AML-193 (cell line): ENCODE results near the gene PITPNC1.
"Not testable (repeated sequence)": the region's sequence is repeated elsewhere in the genome, so short reads cannot be mapped to it uniquely, and the experiment has no call there.

ENCODE experiments used
- DNase-seq, 2 experiments: peaks; one replicate each; lab custom pipeline; 2025; lab: John Stamatoyannopoulos, UW

Gene PITPNC1

DNA sequence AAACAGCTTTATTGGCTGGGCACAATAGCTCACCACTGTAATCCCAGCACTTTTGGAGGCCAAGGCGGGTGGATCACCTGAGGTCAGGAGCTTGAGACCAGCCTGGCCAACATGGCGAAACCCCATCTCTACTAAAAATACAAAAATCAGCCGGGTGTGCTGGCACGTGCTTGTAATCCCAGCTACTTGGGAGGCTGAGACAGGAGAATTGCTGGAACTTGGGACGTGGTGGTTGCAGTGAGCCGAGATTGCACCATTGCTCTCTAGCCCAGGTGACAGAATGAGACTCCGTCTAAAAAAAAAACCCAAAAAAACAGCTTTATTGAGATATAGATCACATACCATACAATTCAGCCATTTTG, 274.1 kb downstream of the PITPNC1 start:
- not testable (repeated sequence) for DNase-seq

- no peak for DNase-seq
These were observed 275.4 kb downstream of the PITPNC1 start for GRCh38 chr17:67652433-67652832.

DNA sequence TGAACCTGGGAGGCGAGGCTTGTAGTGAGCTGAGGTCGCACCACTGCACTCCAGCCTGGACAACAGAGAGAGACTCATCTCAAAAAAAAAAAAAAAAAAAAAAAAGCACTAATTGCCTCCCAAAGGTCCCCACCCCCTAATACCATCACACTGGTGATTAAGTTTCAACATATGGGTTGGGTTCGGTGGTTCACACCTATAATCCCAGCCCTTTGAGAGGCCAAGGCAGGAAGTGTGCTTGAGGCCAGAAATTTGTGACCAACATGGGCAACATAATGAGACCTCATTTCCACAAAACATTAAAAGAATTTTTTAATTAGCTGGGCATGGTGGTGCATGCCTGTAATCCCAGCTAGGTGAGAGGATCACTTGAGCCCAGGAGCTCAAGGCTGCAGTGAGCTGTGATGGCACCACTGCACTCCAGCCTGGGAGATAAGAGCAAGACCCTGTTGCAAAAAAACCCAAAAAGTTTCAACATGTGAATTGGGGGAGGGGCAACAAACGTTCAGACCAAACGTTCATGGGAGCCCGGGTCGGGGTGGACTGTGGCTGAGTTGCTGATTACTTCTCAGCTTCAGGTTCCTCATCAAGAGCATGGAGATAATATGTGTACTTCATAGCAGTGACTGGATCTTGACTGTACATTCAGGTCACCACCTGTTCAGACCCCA, 278.5 kb downstream of the PITPNC1 start:
- DNase-seq, result no peak

- no peak for DNase-seq
These were observed 279.6 kb downstream of the PITPNC1 start for GRCh38 chr17:67656494-67657203.

- no peak for DNase-seq
These were observed 280.5 kb downstream of the PITPNC1 start for GRCh38 chr17:67657596-67657995.

- no peak for DNase-seq
These were observed 281.2 kb downstream of the PITPNC1 start for GRCh38 chr17:67658265-67658664.

DNA sequence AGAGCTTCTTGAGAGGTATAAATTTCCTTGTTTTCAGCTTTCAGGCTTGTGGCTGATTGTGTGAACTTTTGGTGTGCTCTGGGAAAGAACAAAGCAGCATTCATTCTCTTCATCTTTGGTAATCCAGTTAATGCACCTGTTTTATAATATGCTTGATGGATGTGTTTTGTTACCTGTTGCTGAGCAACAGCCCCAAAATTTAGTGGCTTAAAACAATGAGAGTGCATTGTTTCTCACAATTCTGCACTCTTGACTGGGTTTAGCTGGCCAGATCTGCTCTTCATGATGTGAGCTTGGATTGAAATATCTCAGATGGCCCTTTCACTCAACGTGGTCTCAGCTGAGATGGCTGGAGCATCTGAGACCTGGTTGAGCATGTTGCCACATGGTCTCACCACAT, 281.9 kb downstream of the PITPNC1 start:
- DNase-seq, result no peak

- no peak for DNase-seq
These were observed 285.6 kb downstream of the PITPNC1 start for GRCh38 chr17:67662712-67663111.

DNA sequence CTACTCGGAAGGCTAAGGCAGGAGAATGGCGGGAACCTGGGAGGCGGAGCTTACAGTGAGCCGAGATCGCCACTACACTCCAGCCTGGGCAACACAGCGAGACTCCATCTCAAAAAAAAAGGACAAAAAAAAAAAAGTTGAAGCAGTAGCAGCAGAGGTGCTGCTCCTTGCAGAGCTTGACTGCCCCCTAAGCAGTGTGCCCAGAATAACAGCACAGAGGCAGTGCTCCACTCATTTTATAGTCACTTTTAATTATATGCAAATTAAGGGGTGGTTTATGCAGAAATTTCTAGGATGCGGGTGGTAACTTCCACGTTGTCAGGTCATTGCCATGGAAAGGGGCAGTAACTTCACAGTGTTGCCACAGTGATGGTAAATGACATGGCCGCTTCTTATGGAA, 286.4 kb downstream of the PITPNC1 start:
- no peak for DNase-seq

DNA sequence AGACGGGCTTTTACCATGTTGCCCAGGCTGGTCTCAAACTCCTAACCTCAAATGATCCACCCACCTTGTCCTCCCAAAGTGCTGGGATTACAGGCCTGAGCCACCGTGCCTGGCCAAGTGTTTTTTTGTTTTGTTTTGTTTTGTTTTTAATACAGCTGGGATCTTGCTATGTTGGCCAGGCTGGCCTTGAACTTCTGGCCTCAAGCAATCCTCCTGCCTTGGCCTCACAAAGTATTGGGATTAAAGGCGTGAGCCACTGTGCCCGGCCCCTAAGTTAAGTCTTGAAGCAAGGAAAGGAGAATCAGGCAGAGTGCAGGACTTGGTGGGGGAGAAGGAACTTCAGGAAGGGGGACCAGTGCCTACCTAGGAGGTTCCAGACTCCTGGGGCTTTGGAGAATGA, 288.9 kb downstream of the PITPNC1 start:
- DNase-seq, result no peak

- DNase-seq, result no peak
These were observed 289.6 kb downstream of the PITPNC1 start for GRCh38 chr17:67666710-67667109.

- no peak for DNase-seq
These were observed 294.4 kb downstream of the PITPNC1 start for GRCh38 chr17:67671493-67671892.

- DNase-seq, result no peak
These were observed 295.7 kb downstream of the PITPNC1 start for GRCh38 chr17:67672592-67673335.

GRCh38 chr17:67675481-67675880, 298.4 kb downstream of the PITPNC1 start:
- no peak for DNase-seq

DNA sequence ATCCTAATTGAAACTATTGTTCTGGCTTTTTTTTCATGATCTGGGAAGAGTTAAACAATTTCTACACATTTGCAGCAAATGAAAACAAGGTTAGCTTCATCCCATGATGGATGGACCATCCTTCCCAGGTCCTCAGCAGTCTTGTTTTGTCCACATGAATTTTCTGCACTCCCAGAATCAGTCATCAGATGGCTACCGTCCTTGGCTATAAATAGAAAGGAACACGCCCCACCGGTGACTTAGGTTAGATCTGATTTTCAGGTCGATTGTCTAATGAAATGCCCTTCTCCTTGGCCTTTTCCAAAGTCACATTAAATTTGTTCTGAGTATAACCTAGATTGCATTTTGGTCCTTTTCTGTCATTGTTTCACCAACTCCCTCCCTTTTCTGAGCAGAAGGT, 299.2 kb downstream of the PITPNC1 start:
- DNase-seq, result no peak

GRCh38 chr17:67678414-67678813, 301.3 kb downstream of the PITPNC1 start:
- no peak for DNase-seq

GRCh38 chr17:67679225-67679624, 302.1 kb downstream of the PITPNC1 start:
- no peak for DNase-seq

GRCh38 chr17:67679721-67680120, 302.6 kb downstream of the PITPNC1 start:
- DNase-seq, result no peak

DNA sequence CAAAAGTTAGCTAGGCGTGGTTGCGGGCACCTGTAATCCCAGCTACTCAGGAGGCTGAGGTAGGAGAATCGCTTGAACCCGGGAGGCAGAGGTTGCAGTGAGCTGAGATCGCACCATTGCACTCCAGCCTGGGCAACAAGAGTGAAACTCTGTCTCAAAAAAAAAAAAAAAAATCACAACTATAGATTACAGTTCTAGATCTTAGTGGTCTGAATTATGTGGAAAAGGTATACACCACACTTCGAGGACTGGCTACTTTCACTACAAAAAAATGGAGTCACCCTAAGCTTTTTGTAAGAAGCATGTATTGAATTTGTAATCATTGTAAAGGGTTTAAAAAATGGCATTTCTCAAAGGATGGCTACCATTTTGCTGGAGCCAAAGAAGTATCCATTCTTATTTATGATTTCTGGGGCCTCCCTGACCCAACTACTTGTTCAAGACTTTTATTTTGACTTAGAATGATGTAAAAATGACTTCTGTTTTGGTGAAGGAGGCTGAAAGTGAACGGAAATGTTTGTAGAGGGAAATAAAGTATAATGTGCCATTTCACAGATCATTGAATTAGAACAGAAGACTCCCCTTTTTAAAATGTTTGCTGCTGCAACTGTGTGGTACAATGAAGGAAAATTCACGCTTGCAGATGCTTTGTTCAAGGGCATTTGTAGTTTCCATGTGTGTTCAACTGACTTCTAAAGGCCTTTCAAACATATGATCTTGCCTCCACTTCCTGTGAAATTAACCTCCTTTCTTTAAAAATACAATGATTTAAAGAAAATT, 303.6 kb downstream of the PITPNC1 start:
- no peak for DNase-seq

- no peak for DNase-seq
These were observed 305.1 kb downstream of the PITPNC1 start for GRCh38 chr17:67682196-67682595.

DNA sequence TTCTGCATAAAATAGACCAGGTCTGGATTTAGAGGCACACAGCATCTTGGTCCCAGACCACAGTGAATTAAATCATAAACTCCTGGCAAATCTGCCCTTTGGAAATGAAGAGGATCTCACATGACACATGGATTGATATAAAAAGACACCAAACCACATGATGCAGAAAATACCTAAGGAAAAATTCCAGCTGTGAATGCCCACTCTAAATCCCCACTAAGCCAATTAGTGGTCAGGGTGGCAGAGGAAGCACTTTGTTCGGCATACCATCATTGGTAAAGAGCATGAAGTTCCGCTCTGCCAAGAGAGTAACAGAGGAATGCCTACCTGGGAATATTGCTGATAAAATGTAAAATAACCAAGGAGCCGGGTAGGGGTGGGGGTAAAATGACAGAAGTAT, 308.3 kb downstream of the PITPNC1 start:
- DNase-seq, result no peak

DNA sequence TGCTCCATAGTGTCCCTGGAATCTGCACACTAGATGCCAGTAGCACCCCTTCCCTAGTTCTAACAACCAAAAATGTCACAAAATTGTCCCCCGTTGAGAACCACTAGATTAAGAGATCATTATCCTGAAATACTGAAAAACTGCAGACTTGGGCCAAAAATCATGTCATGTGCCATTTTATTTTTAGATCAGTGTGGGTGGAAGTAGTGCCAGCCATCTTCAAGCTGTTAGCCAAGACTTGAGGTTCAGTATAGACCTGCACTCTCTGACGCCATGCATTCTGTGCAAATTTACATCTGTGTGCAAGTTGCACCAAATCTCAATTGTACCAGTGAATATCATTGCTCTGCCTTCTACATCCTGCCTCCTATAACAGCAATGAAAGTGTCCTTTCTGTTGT, 309.2 kb downstream of the PITPNC1 start:
- DNase-seq, result no peak
